Mucosa of rectum (tissue), 2 donors: ENCODE measurements around the gene AFMID.

Source experiments
- H3K27ac ChIP-seq, 2 donors: one replicate each; pipeline ENCODE4 v1.7.0; 2013; ENCODE audit warnings: inconsistent platforms in 2 of 2, low read depth in 2 of 2, low read length in 2 of 2
- H3K27me3 ChIP-seq, 2 donors: one replicate each; pipeline ENCODE4 v1.7.0; 2013; ENCODE audit warnings: low read length in 2 of 2; ENCODE audit not compliant: control insufficient read depth in 2 of 2, insufficient read depth in 2 of 2
- H3K36me3 ChIP-seq, 2 donors: one replicate each; pipeline ENCODE4 v1.7.0; 2013; ENCODE audit warnings: low read length in 2 of 2; ENCODE audit not compliant: control insufficient read depth in 2 of 2, insufficient read depth in 2 of 2
- H3K4me1 ChIP-seq, 2 donors: one replicate each; pipeline ENCODE4 v1.7.0; 2013; ENCODE audit warnings: low read length in 2 of 2, mild to moderate bottlenecking in 1 of 2; ENCODE audit not compliant: control insufficient read depth in 2 of 2, insufficient read depth in 2 of 2
- H3K4me3 ChIP-seq, 2 donors: one replicate each; pipeline ENCODE4 v1.7.0; 2013; ENCODE audit warnings: low read length in 2 of 2
- H3K9ac ChIP-seq, 2 donors: one replicate each; pipeline ENCODE4 v1.7.0; 2013; ENCODE audit warnings: low read length in 2 of 2, low read depth in 1 of 2, mild to moderate bottlenecking in 1 of 2
- H3K9me3 ChIP-seq, 2 donors: one replicate each; pipeline ENCODE4 v1.7.0; 2013; ENCODE audit warnings: low read length in 2 of 2; ENCODE audit not compliant: control insufficient read depth in 2 of 2
- donor health status: healthy.
- donor health status: Normal muscosa, but diverticular disease.

AFMID gene

GRCh38 chr17:78143214-78144146 lies 43.7 kb upstream of the AFMID start:
- Histone ChIP-seq H3K4me1 (peaks cover 54 to 55% of the 10 kb centered on the region in 2 donors), H3K27ac (peak overlapping the region; percentile 81 to 87), H3K36me3 (no peaks in the 10 kb centered on the region), H3K27me3 (no peaks in the 10 kb centered on the region), H3K4me3 (no peak overlapping the region), H3K9ac (peak overlapping the region; percentile 3 to 54), H3K9me3 (no peaks in the 10 kb centered on the region)

- no peaks in the 10 kb centered on the region for H3K36me3 ChIP-seq
- H3K27ac ChIP-seq, result peak overlapping the region; percentile 81 to 87
- H3K27me3 ChIP-seq, result no peaks in the 10 kb centered on the region
- peak overlapping the region; percentile 26 to 54 for H3K9ac ChIP-seq
- H3K4me1 ChIP-seq, result peaks cover 58 to 59% of the 10 kb centered on the region in 2 donors
- peak overlapping the region in 1 of 2 donors; percentile 44 for H3K4me3 ChIP-seq
- H3K9me3 ChIP-seq, result no peaks in the 10 kb centered on the region
Measured at GRCh38 chr17:78144147-78144719, 42.9 kb upstream of the AFMID start.

GRCh38 chr17:78144736-78145641 lies 42.2 kb upstream of the AFMID start:
- no peaks in the 10 kb centered on the region for H3K27me3 ChIP-seq
- H3K36me3 ChIP-seq, result no peaks in the 10 kb centered on the region
- H3K9ac ChIP-seq, result peak overlapping the region; percentile 26 to 54
- peak overlapping the region; percentile 81 to 87 for H3K27ac ChIP-seq
- peak overlapping the region in 1 of 2 donors; percentile 44 for H3K4me3 ChIP-seq
- H3K4me1 ChIP-seq, result peaks cover 58% of the 10 kb centered on the region in 2 donors
- no peaks in the 10 kb centered on the region for H3K9me3 ChIP-seq

- Histone ChIP-seq H3K4me1 (peaks cover 63% of the 10 kb centered on the region in 2 donors), H3K27ac (peak overlapping the region in 1 of 2 donors; percentile 52), H3K9ac (no peak overlapping the region), H3K9me3 (no peaks in the 10 kb centered on the region), H3K4me3 (no peak overlapping the region), H3K36me3 (no peaks in the 10 kb centered on the region), H3K27me3 (no peaks in the 10 kb centered on the region)
Measured at GRCh38 chr17:78146471-78146869, 40.7 kb upstream of the AFMID start.

- peak overlapping the region; percentile 45 to 52 for H3K27ac ChIP-seq
- H3K36me3 ChIP-seq, result no peaks in the 10 kb centered on the region
- peak overlapping the region in 1 of 2 donors; percentile 56 for H3K9ac ChIP-seq
- H3K9me3 ChIP-seq, result no peaks in the 10 kb centered on the region
- peaks cover 62 to 63% of the 10 kb centered on the region in 2 donors for H3K4me1 ChIP-seq
- no peaks in the 10 kb centered on the region for H3K27me3 ChIP-seq
- no peak overlapping the region for H3K4me3 ChIP-seq
Measured at GRCh38 chr17:78146881-78147280, 40.3 kb upstream of the AFMID start.

- Histone ChIP-seq H3K9me3 (no peaks in the 10 kb centered on the region), H3K4me3 (no peak overlapping the region), H3K36me3 (no peaks in the 10 kb centered on the region), H3K27ac (peak overlapping the region; percentile 45 to 52), H3K4me1 (peaks cover 60 to 61% of the 10 kb centered on the region in 2 donors), H3K9ac (peak overlapping the region; percentile 44 to 56), H3K27me3 (no peaks in the 10 kb centered on the region)
Measured at GRCh38 chr17:78147315-78147998, 39.7 kb upstream of the AFMID start.

GRCh38 chr17:78148286-78149016 lies 38.7 kb upstream of the AFMID start:
- Histone ChIP-seq H3K9me3 (no peaks in the 10 kb centered on the region), H3K36me3 (no peaks in the 10 kb centered on the region), H3K9ac (peak overlapping the region; percentile 32 to 38), H3K4me1 (peaks cover 59 to 60% of the 10 kb centered on the region in 2 donors), H3K27ac (peak overlapping the region in 1 of 2 donors; percentile 52), H3K27me3 (no peaks in the 10 kb centered on the region), H3K4me3 (no peak overlapping the region)

GRCh38 chr17:78151514-78152008 lies 35.6 kb upstream of the AFMID start:
- H3K27me3 ChIP-seq, result no peaks in the 10 kb centered on the region
- peaks cover 42 to 43% of the 10 kb centered on the region in 2 donors for H3K4me1 ChIP-seq
- H3K36me3 ChIP-seq, result no peaks in the 10 kb centered on the region
- H3K9ac ChIP-seq, result peak overlapping the region in 1 of 2 donors; percentile 31
- H3K9me3 ChIP-seq, result no peaks in the 10 kb centered on the region
- no peak overlapping the region for H3K4me3 ChIP-seq
- H3K27ac ChIP-seq, result peak overlapping the region; percentile 77 to 80
